ENCODE measurements around the gene TBX1.
"Not testable (repeated sequence)": the region's sequence is repeated elsewhere in the genome, so short reads cannot be mapped to it uniquely, and the experiment has no call there.

The TBX1 gene

DNA sequence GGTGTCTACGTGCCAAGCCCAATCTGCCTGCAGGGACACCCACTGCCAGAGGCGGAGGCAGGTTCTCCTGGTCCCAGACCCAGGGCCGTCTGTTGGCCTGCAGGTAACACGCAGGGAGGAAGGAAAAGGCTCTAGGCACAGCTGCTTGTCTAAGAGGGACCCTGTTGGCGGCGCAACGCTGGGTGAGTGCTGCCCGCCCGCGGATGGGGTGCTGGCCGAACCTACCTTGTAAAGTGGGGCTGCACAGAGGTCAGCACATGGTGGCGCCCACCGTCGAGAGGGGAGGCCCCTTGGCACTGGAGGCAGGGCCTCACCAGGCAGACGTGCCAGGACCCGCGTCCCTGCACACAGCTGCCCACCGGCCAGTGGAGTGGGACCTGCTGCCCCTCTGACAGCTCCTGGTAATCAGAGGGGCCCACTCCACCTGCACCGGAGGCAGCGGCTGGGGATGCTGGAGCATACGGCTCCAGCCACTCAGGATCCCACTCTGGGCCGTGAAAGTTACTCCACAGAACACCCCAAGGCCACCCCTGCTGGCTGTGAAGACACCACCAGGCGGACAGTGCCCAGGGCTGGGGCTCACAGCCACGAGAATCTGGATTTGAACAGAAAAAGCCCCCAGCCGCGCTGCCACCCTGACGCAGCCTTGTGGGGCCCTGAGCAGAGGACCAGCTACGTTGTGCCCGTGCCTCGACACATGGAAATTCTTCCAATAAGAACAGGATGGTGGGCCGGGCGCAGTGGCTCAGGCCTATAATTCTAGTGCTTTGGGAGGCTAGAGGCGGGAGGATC, 24.0 kb downstream of the TBX1 start:
- no peak for DNase-seq (ENCODE audit: low spot score)

- no peak for DNase-seq (ENCODE audit: low spot score)
Measured at GRCh38 chr22:19785461-19786263, 25.1 kb downstream of the TBX1 start.

DNA sequence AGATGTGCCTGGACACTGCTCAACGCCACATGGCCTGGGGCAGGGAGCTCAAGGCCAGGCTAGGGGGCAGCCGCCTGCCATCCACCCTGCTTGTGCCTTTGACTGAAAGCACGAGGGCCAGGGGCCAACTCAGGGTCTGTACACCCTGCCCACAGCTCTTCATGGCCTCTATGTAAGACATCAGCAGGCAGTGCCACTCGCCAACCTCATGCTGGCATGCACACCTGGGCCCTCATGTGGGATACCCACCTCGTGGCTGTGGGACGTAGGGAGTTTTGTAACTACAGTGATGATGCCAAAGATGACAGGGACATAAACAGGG, 25.6 kb downstream of the TBX1 start:
- no peak for DNase-seq (ENCODE audit: low spot score)

- DNase-seq (ENCODE audit: low spot score) = no peak
Measured at GRCh38 chr22:19786959-19787848, 26.6 kb downstream of the TBX1 start.

- no peak for DNase-seq (ENCODE audit: low spot score)
Measured at GRCh38 chr22:19787849-19788141, 27.2 kb downstream of the TBX1 start.

DNA sequence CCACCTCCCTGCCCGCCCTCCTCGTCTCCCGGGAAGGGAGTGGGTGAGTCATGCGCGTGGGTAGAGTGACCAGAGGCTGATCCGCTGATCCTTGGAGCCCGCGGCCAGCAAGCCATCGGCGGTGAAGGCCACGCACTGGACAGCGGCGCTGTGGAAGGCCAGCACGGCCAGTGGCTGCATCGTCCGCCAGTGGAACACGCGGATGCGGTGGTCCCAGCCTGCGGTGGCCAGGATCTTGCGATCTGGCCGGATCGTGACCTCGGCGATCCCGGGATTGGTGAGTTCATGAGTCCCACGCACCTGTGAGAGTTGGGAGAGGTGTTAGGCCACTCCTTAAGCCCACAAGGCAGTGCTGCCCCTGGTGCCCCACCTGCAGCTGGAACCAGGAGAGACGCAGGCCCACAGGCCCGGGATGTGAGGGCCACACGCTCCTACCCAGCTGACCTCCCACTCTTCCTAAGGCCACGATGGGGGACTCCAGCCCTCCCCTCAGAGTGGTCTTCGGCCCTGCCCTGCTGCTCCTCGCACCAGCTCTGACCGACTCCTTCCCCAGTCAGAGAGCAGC, 28.2 kb downstream of the TBX1 start:
- DNase-seq (ENCODE audit: low spot score) = no peak

DNA sequence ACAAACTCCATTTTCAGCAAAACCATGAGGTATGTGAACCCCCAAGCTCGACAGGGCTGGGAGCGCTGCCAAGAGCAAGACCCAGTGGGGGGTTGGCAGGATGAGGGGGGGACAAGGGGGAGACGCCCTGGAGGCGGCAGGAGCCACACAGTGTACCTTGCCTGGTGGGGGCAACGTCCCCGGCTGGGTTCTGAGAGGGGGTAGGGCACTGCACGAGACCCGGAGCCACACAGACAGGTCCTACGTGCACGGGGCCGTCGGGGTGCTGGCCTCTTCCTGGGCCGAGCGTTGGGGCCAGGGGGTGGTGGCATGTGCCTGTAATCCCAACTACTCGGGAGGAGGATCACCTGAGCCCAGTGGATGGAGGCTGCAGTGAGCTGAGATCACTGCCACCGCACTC, 28.8 kb downstream of the TBX1 start:
- no peak for DNase-seq (ENCODE audit: low spot score)

- no peak for DNase-seq (ENCODE audit: low spot score)
Measured at GRCh38 chr22:19789828-19790227, 29.2 kb downstream of the TBX1 start.

GRCh38 chr22:19791243-19791642, 30.7 kb downstream of the TBX1 start:
- no peak for DNase-seq (ENCODE audit: low spot score)

DNA sequence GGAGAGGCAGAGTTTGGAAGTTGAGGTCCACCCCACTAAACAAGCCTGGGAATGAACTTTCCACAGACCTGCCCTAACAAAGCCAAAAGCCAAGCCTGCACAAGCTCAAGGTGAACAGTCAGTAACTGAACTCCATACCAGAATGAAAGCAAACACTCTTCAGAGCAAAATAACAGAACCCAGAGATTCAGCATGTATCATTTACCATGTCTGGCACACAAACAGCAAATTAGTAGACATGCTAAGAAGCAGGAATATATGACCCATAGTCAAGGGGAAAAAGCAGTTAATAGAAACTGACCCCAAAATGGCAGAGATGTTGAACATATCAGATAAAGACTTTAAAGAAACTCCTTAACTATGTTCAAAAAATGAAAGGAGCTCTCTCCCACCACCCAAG, 31.3 kb downstream of the TBX1 start:
- DNase-seq (ENCODE audit: low spot score) = no peak

DNA sequence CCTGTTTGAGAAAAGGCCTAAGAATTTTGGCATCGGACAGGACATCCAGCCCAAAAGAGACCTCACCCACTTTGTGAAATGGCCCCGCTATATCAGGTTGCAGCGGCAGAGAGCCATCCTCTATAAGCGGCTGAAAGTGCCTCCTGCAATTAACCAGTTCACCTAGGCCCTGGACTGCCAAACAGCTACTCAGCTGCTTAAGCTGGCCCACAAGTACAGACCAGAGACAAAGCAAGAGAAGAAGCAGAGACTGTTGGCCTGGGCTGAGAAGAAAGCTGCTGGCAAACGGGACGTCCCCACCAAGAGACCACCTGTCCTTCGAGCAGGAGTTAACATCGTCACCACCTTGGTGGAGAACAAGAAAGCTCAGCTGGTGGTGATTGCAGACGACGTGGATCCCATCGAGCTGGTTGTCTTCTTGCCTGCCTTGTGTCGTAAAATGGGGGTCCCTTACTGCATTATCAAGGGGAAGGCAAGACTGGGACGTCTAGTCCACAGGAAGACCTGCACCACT, 31.9 kb downstream of the TBX1 start:
- not testable (repeated sequence) for DNase-seq (ENCODE audit: low spot score)

GRCh38 chr22:19793161-19793560, 32.6 kb downstream of the TBX1 start:
- no peak for DNase-seq (ENCODE audit: low spot score)

- DNase-seq (ENCODE audit: low spot score) = no peak
Measured at GRCh38 chr22:19793661-19794310, 33.2 kb downstream of the TBX1 start.

GRCh38 chr22:19795617-19796008, 35.0 kb downstream of the TBX1 start:
- DNase-seq (ENCODE audit: low spot score) = peak; percentile 65

DNA sequence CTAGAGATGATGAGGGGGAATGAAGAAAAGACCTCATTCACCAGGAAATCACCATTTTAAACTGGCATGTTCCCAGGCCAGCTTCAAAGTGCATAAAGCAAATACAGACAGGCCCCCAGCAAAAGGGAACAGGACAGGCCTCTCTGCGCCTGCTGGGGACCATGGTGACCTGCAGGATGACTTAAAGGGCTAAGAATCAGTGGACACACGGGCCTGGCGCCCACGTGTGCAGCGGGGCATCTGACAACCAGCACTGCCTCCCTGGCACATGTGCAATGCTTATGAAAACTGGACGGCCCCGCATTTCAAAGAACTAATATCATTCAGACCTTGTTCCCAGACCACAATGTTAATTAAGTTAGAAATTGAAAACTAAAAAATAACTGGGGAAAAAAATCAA, 35.6 kb downstream of the TBX1 start:
- no peak for DNase-seq (ENCODE audit: low spot score)

DNA sequence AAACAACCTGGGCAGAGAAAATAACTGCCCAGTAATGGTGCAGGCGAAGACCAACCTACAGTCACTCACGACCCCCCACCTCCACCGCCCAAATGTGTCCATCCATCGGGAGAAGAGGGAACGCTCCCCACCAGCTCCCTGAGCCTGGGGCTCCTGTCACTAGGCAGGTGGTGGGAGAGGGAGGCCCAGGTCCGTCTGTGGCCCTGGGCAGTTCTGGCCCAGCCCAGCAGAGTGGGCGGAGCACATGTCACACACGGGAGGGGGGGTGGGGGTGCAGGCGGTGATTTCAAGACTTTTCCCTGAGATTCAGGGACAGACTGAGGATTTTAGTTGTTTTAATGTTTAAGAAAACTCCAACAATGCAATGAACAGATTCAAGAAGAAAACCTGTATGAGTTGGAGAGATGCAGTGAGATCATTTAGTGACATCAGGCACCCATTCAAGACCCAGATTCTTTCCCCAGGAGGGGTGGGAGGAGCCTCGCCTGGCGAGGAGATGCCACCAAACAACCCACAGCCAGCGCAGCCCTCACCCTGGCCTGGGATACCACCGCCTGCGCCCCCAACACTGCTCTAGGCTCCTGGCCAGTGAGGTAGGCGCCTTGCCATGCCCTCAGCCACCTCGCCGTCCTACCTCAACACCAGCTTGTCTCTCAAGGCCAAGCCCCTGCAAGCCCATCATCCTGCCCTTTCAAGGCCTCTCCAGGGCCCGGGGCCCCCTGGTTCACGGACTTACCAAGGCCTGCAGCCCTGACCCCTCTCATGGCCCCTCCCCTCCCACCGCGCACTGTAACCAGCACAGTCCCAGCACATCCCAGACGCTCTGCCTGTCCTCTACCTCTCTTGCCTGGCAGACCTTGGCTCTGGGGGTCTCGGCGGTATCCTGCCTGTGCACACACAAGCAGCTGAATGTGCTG, 36.8 kb downstream of the TBX1 start:
- DNase-seq (ENCODE audit: low spot score) = no peak

DNA sequence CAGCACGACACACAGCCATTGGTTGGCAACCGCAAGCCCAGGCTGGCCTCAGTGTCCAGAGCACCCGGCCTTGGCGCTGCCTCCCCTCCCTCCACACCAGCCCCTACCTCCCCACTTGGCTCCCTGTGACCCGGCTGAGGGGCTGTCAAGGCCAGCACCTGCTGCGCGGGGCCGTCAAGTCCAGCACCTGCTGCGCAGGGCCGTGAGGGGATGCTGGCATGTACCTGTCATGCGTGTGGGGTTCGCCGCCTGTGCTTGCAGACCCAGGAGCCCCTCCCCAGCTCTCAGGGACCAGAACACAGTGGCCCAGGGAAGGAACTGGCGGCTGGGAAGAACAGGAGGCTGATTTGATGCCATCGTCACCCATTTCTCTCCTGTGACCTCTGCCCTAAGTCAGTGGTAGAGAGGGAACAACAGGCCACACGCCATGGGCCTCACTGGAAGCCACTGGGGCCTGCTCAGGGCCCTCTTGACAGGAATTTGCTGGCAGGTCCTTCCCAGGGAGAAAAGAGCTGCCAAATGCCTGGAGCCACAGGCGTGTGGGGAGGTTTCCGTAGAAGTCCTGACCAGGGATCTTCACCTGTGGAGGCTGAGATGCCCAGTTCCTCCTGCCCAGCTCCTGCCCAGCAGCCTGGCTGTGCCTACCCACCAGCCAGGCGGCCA, 37.6 kb downstream of the TBX1 start:
- DNase-seq (ENCODE audit: low spot score) = no peak

DNA sequence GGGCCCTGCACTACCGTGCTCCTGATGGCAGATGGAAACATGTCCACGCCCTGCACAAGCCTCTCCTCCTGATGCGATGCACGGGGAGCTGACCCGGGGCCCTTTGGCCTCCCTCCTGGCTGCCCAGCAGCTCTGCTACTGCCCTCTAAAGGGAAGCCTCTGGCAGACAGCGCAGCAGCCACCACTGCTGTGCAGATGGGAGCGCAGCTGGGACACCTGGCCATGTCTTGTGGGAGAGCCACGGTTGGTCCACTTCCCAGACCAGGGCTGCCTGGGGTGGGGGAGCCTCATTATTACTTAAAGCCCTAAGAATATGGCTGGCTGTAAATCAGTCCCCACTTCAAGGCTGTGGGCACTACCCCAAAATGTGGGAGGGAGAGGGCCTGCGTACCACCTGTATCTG, 38.3 kb downstream of the TBX1 start:
- DNase-seq (ENCODE audit: low spot score) = no peak

GRCh38 chr22:19799322-19800190, 39.0 kb downstream of the TBX1 start:
- peak; percentile 93 for DNase-seq (ENCODE audit: low spot score)

Measured in AG08396 (cell line).